ENCODE measurements around the gene GNAZ.

The GNAZ gene

GRCh38 chr22:23089633-23090456 is 19.5 kb downstream of the GNAZ start:
- TF ChIP-seq CTCF (IDR thresholded peaks at IDR 0.05; ENCODE audit: insufficient read depth, low read depth, low read length, missing control alignments): no peak
- DNase-seq (ENCODE audit: low read depth): no peak
- H3K4me3 ChIP-seq (ENCODE audit: low read depth, low read length): no peak overlapping the region

- no peak overlapping the region for H3K4me3 ChIP-seq (ENCODE audit: low read depth, low read length)
- no peak for TF ChIP-seq CTCF (IDR thresholded peaks at IDR 0.05; ENCODE audit: insufficient read depth, low read depth, low read length, missing control alignments)
- no peak for DNase-seq (ENCODE audit: low read depth)
Measured at GRCh38 chr22:23090457-23090835, 20.1 kb downstream of the GNAZ start.

- no peak overlapping the region for H3K4me3 ChIP-seq (ENCODE audit: low read depth, low read length)
- TF ChIP-seq CTCF (IDR thresholded peaks at IDR 0.05; ENCODE audit: insufficient read depth, low read depth, low read length, missing control alignments): no peak
- DNase-seq (ENCODE audit: low read depth): no peak
Measured at GRCh38 chr22:23091760-23092159, 21.4 kb downstream of the GNAZ start.

DNA sequence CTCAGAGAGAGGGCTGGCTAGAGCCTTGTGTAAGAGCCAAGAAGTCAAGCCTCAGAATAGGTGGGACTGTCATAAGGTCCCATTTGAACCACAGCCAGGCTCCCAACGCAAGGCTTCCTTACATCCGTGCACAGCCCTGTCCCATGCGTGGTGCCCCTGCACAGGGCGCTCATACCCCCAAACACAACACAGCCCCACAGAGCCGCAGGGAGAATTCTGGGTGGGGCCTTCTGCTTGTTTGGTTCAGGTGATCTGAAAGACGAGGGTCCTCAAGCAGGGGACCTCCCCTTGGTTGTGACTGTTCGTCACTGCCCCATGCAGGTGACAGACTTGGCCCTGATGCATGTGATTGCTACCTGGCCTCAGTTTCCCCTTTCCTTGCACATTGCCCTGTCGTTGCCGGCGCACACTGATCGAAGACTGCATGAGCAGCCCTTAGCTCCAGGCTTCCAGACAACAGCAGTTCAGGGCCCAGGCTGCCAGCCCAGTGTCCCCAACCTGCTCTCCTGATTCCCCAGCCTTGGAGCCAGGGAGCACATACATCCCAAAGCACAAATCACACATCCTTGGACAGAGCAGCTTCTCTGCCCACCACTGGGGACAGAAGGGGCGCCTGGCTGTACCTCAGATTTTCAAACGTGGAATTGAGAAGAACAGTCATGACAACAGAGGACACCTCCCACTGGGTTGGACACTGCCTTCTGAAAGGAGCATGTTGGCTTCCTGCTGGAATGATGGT is 22.1 kb downstream of the GNAZ start:
- no peak for DNase-seq (ENCODE audit: low read depth)
- TF ChIP-seq CTCF (IDR thresholded peaks at IDR 0.05; ENCODE audit: insufficient read depth, low read depth, low read length, missing control alignments): no peak
- no peak overlapping the region for H3K4me3 ChIP-seq (ENCODE audit: low read depth, low read length)

DNA sequence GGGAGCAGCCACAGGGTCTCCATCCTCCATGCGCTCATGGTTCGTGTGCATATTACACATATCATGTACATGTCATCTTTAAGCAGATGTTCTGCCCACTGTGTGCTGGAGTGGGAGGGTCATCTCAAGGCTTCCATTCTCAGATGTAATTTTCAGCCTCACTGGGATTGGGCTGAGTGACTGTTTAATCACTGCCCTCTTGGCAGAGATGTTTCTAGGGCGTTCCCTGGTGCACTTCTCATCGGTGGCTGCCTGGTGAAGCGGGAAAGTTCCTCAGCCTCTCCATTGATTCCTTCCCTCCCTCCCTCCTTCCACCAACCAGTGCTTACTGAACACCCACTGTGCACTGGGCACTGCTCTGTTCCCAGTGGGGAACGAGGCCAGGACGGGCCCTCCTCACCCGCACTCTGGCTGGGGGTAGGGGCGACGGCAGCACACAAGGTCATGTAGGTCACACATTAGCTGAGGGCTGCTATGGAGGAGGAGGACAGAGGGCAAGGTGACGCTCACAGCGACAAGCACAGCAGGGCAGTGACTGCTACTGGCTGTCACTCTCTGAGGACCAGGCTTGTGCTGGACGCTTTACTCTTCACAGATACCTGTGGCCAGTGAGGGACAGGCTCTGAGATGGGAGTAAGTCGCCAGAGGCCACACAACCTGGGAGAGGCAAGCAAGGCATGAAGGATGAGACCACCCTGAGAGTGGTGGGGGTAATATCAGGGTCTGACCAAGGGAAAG is 22.9 kb downstream of the GNAZ start:
- no peak for TF ChIP-seq CTCF (IDR thresholded peaks at IDR 0.05; ENCODE audit: insufficient read depth, low read depth, low read length, missing control alignments)
- DNase-seq (ENCODE audit: low read depth): no peak
- H3K4me3 ChIP-seq (ENCODE audit: low read depth, low read length): no peak overlapping the region

GRCh38 chr22:23094260-23094659 is 23.9 kb downstream of the GNAZ start:
- no peak overlapping the region for H3K4me3 ChIP-seq (ENCODE audit: low read depth, low read length)
- TF ChIP-seq CTCF (IDR thresholded peaks at IDR 0.05; ENCODE audit: insufficient read depth, low read depth, low read length, missing control alignments): no peak
- DNase-seq (ENCODE audit: low read depth): no peak

Data from GM12865 (cell line).